Breast epithelium (tissue), 4 donors: ENCODE data around the gene PRG3. TPM values are rescaled to one million over a fixed set of nuclear protein-coding genes. Genes with fewer than 3 reads are reported as not detected.

ENCODE experiments used
- DNase-seq, 2 donors: peaks; one replicate each; pipeline ENCODE4 v3.0.0-alpha.2; 2019; ENCODE audit warnings: low spot score in 2 of 2
- H3K27ac ChIP-seq, 2 donors: fragments of 200-600 bp; sonication (generic) in 1 of 2; one replicate each; pipeline ENCODE4 v1.5.1; 2016 to 2019; ENCODE audit warnings: mild to moderate bottlenecking in 1 of 2
- H3K27me3 ChIP-seq, 2 donors: fragments of 200-600 bp; sonication (generic) in 1 of 2; one replicate each; pipeline versions ENCODE4 v1.5.1 to v1.6.0; 2017 to 2019; ENCODE audit warnings: control low read depth in 1 of 2, mild to moderate bottlenecking in 1 of 2
- H3K36me3 ChIP-seq: fragments of 200-600 bp; one replicate; pipeline ENCODE4 v1.5.1; 2019
- H3K4me1 ChIP-seq, 2 donors: fragments of 200-600 bp; sonication (generic); one replicate each; pipeline ENCODE4 v1.5.1; 2016 to 2019; ENCODE audit warnings: control low read depth in 1 of 2
- H3K4me3 ChIP-seq, 3 donors: fragments of 200-600 bp; sonication (generic); 1 replicate in 2 of 3; 2 replicates in 1 of 3; pipeline ENCODE4 v1.5.1; 2016 to 2019; ENCODE audit warnings: mild to moderate bottlenecking in 3 of 3, moderate library complexity in 2 of 3
- H3K9me3 ChIP-seq, 2 donors: fragments of 200-600 bp; sonication (generic) in 1 of 2; one replicate each; pipeline ENCODE4 v1.5.1; 2016 to 2019; ENCODE audit warnings: control low read depth in 1 of 2
- POLR2A ChIP-seq: fragments of 450-650 bp; IDR thresholded peaks from one replicate; pipeline ENCODE4 v1.6.1; 2016; ENCODE audit warnings: antibody characterized with exemption, mild to moderate bottlenecking, moderate library complexity
- POLR2AphosphoS5 ChIP-seq, 3 donors: sonication (generic); formaldehyde crosslinking; IDR thresholded peaks; one replicate each; pipeline ENCODE4 v1.6.1; 2017; ENCODE audit warnings: antibody characterized with exemption in 3 of 3
- intact Hi-C: fragments of 100-400 bp; cut with DNase I; formaldehyde crosslinking; loops from one replicate; pipeline ENCODE4 v1.15.1; 2023; ENCODE audit warnings: low total_unique reads
- total RNA-seq, 3 donors: library from RNA; depleted of rRNA; stranded (reverse); fragments of >200 nt; gene quantifications; one replicate each; pipeline ENCODE4 v1.1.0, GENCODE V29; 2016
- TF ChIP-seq, protein P1 (sequence below), 3 donors: fragments of 450-650 bp; IDR thresholded peaks; one replicate each; pipeline ENCODE4 v1.5.1; 2016 to 2017; ENCODE audit warnings: antibody characterized with exemption in 3 of 3, mild to moderate bottlenecking in 3 of 3, moderate library complexity in 3 of 3

Gene PRG3
- total RNA-seq, 3 donors from 2014 or later, result not detected

GRCh38 chr11:57426439-57426928 is 45.5 kb upstream of the PRG3 start:
- H3K9me3 ChIP-seq, result no peaks in the 10 kb centered on the region
- TF ChIP-seq POLR2AphosphoS5 (IDR thresholded peaks at IDR 0.05) (no peak), POLR2A (no peak)
- TF ChIP-seq, protein P1, sequence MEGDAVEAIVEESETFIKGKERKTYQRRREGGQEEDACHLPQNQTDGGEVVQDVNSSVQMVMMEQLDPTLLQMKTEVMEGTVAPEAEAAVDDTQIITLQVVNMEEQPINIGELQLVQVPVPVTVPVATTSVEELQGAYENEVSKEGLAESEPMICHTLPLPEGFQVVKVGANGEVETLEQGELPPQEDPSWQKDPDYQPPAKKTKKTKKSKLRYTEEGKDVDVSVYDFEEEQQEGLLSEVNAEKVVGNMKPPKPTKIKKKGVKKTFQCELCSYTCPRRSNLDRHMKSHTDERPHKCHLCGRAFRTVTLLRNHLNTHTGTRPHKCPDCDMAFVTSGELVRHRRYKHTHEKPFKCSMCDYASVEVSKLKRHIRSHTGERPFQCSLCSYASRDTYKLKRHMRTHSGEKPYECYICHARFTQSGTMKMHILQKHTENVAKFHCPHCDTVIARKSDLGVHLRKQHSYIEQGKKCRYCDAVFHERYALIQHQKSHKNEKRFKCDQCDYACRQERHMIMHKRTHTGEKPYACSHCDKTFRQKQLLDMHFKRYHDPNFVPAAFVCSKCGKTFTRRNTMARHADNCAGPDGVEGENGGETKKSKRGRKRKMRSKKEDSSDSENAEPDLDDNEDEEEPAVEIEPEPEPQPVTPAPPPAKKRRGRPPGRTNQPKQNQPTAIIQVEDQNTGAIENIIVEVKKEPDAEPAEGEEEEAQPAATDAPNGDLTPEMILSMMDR (IDR thresholded peaks at IDR 0.05), result no peak
- no peaks in the 10 kb centered on the region for H3K27me3 ChIP-seq
- H3K4me1 ChIP-seq, result peaks cover 18 to 23% of the 10 kb centered on the region in 2 donors
- DNase-seq, result no peak
- peak overlapping the region; percentile 99 for H3K27ac ChIP-seq
- H3K4me3 ChIP-seq, result peak overlapping the region; percentile 61 to 77 (median 68)
- no peaks in the 10 kb centered on the region for H3K36me3 ChIP-seq
- intact Hi-C loops, result no loop called here

DNA sequence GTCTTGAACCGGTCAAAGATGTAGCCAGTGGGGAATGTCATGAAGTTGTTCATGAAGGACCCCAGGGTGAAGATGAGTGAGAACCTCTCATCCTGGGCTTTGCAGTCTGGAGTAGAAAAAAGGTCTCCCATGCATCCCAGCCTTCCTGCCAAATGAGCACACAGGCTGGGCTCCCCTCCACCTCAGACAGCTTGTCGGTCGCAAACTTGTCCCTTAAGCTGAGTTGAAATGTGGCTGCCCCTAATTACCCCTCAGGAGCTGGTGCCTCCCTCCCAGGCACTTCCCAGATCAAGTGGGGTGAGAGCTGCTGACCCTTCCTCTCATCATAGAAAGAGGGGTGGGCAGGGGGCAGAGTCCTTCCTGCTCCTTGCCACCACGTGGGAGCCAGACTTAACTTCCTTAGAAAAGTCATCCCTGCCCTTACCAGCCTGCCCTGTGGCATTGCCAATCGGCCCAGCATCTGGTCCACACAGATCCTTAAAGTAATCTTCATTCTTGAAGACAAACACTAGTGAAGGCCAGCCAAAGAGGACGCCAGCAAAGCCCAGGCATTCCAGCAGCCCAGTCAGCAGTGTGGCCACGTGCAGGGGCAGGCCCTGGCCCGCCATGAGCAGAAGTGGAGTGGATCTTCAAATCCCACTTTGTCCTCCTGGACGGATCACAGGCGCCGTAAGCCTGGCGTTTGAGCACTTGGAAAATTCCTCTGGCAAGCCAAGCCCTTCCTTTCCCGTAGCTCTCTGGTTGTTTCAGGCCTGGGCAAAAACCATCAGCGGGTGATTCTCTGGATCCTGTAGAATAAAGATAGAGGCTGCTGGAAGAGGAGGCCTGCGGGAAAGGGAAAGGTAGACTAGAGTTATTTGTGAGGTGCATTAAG is 44.9 kb upstream of the PRG3 start:
- H3K9me3 ChIP-seq, result no peaks in the 10 kb centered on the region
- intact Hi-C loops, result no loop called here
- peak overlapping the region; percentile 61 to 77 (median 68) for H3K4me3 ChIP-seq
- H3K4me1 ChIP-seq, result peaks cover 18 to 23% of the 10 kb centered on the region in 2 donors
- peak; percentile 69 to 86 for DNase-seq
- no peaks in the 10 kb centered on the region for H3K36me3 ChIP-seq
- peak; percentile 15 for TF ChIP-seq POLR2A
- TF ChIP-seq, protein P1 (IDR thresholded peaks at IDR 0.05), result no peak
- peak; percentile 31 to 66 (median 50) for TF ChIP-seq POLR2AphosphoS5 (IDR thresholded peaks at IDR 0.05)
- H3K27ac ChIP-seq, result peak overlapping the region; percentile 99
- no peaks in the 10 kb centered on the region for H3K27me3 ChIP-seq

DNA sequence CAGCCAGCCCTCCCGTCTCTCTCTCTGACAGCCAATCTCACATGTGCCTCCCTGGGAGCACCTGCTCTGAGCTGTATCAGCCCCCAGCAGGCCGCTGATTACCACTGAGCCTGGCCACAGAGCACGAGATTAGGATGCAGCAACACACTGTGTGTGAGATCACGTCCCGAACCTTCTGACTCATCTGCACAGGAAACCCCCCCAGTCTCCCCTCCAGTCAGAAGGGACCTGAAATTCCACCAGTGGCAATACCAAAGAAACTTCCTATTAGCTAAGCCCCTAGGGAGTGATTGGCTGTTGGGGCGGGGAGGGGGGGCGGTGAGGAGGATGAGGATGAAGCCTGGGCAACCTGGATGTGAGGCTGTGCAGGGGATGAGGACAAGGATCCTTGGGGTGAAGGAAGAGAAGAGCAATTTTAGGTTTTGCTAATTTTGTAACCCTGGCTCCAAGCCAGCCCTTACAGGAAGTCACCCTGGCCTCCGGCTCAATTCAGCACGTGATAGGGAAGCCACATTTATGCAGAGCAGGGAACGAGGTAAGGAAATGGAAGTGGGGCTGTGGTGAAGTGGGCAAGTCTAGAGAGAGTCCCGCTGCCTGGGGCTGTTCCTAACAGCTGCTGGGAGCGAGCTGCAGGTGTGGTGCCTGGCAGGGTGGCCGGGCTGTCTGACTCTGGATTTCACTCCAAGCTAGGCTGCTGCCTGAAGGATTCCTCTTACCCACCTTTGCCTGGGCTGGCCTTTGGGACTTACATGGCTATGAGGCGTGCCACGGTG is 44.0 kb upstream of the PRG3 start:
- no peaks in the 10 kb centered on the region for H3K9me3 ChIP-seq
- DNase-seq, result peak in 1 of 2 donors; percentile 70
- no peaks in the 10 kb centered on the region for H3K27me3 ChIP-seq
- TF ChIP-seq, protein P1 (IDR thresholded peaks at IDR 0.05), result no peak
- peak; percentile 17 to 92 (median 70) for TF ChIP-seq POLR2AphosphoS5 (IDR thresholded peaks at IDR 0.05)
- no peak for TF ChIP-seq POLR2A
- H3K36me3 ChIP-seq, result no peaks in the 10 kb centered on the region
- H3K4me1 ChIP-seq, result peaks cover 18 to 23% of the 10 kb centered on the region in 2 donors
- intact Hi-C loops, result no loop called here
- H3K4me3 ChIP-seq, result peak overlapping the region; percentile 61 to 77 (median 68)
- H3K27ac ChIP-seq, result peak overlapping the region; percentile 99

- H3K9me3 ChIP-seq, result no peaks in the 10 kb centered on the region
- H3K4me3 ChIP-seq, result peak overlapping the region; percentile 61 to 77 (median 68)
- peaks cover 18 to 23% of the 10 kb centered on the region in 2 donors for H3K4me1 ChIP-seq
- no peaks in the 10 kb centered on the region for H3K36me3 ChIP-seq
- intact Hi-C loops, result no loop called here
- H3K27me3 ChIP-seq, result no peaks in the 10 kb centered on the region
- TF ChIP-seq POLR2AphosphoS5 (IDR thresholded peaks at IDR 0.05) (no peak), POLR2A (no peak)
- TF ChIP-seq, protein P1 (IDR thresholded peaks at IDR 0.05), result no peak
- DNase-seq, result no peak
- H3K27ac ChIP-seq, result peak overlapping the region; percentile 99
Observed at GRCh38 chr11:57424137-57424791, 43.3 kb upstream of the PRG3 start.
